DND-41 (cell line): ENCODE data around the gene AFF2.

Experiments used
- EZH2 ChIP-seq: IDR thresholded peaks from 3 replicates; pipeline ENCODE4 v1.6.1; 2012; ENCODE audit warnings: borderline replicate concordance, low read depth, mild to moderate bottlenecking, moderate library complexity, low read length, inconsistent platforms; ENCODE audit not compliant: severe bottlenecking
- TF ChIP-seq, protein P1 (sequence below): IDR thresholded peaks from 2 replicates; pipeline ENCODE4 v1.5.1; 2012; ENCODE audit warnings: borderline replicate concordance, low read length, moderate library complexity, mild to moderate bottlenecking; ENCODE audit not compliant: poor library complexity, severe bottlenecking; ENCODE audit errors: extremely low read depth

DNA sequence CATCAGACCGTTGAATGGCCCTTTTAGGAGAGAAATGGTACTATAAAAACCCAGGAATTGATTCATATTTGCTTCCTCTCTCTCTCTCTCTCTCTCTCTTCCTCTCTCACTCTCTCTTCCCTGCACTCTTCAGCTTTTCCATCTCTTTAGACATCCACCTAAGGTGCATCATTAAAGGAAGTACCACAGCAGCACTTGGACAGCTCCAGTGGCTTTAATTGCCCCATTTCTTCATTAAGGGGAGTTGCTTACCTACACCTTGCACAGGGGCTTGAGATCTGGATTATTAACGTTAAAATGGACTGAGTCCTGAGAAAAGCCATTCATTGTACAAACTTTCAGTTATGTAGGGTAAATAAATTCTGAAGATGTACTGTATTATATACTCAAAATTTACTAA is 323.6 kb downstream of the AFF2 start:
- TF ChIP-seq, protein P1, sequence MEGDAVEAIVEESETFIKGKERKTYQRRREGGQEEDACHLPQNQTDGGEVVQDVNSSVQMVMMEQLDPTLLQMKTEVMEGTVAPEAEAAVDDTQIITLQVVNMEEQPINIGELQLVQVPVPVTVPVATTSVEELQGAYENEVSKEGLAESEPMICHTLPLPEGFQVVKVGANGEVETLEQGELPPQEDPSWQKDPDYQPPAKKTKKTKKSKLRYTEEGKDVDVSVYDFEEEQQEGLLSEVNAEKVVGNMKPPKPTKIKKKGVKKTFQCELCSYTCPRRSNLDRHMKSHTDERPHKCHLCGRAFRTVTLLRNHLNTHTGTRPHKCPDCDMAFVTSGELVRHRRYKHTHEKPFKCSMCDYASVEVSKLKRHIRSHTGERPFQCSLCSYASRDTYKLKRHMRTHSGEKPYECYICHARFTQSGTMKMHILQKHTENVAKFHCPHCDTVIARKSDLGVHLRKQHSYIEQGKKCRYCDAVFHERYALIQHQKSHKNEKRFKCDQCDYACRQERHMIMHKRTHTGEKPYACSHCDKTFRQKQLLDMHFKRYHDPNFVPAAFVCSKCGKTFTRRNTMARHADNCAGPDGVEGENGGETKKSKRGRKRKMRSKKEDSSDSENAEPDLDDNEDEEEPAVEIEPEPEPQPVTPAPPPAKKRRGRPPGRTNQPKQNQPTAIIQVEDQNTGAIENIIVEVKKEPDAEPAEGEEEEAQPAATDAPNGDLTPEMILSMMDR: no peak
- no peak for TF ChIP-seq EZH2
